Osteocyte (in vitro differentiated cells): ENCODE results near the gene OTOL1. TPM values are rescaled to one million over a fixed set of nuclear protein-coding genes. Genes with fewer than 3 reads are reported as not detected.

Source experiments
- DNase-seq: peaks from one replicate; pipeline ENCODE4 v3.0.0; 2021; ENCODE audit warnings: mixed read lengths; ENCODE audit not compliant: unreplicated experiment; ENCODE audit errors: extremely low spot score
- H3K27ac Mint-ChIP-seq: one replicate; pipeline ENCODE4 v1.8.0; 2021; ENCODE audit warnings: mild to moderate bottlenecking, mixed read lengths; ENCODE audit not compliant: unreplicated experiment
- H3K27me3 Mint-ChIP-seq: one replicate; pipeline ENCODE4 v1.8.0; 2021; ENCODE audit warnings: mixed read lengths; ENCODE audit not compliant: unreplicated experiment
- H3K36me3 Mint-ChIP-seq: one replicate; pipeline ENCODE4 v1.8.0; 2021; ENCODE audit warnings: mixed read lengths; ENCODE audit not compliant: unreplicated experiment
- H3K4me1 Mint-ChIP-seq: one replicate; pipeline ENCODE4 v1.8.0; 2021; ENCODE audit warnings: mixed read lengths; ENCODE audit not compliant: unreplicated experiment
- H3K4me3 Mint-ChIP-seq: one replicate; pipeline ENCODE4 v1.8.0; 2021; ENCODE audit warnings: mild to moderate bottlenecking, moderate library complexity, mixed read lengths; ENCODE audit not compliant: unreplicated experiment
- H3K9me3 Mint-ChIP-seq: one replicate; pipeline ENCODE4 v1.8.0; 2021; ENCODE audit warnings: mixed read lengths; ENCODE audit not compliant: unreplicated experiment
- CTCF ChIP-seq: fragments of 200-600 bp; sonication (generic); IDR thresholded peaks from 2 replicates; pipeline ENCODE4 v1.5.0; 2021; ENCODE audit warnings: antibody characterized with exemption, mild to moderate bottlenecking, moderate library complexity
- total RNA-seq: library from RNA; stranded (reverse); gene quantifications from 2 replicates; pipeline ENCODE4 v1.2.1, GENCODE V29; 2021

Gene OTOL1
- total RNA-seq, 1 donor from 2014 or later = not detected

GRCh38 chr3:161550491-161551195 lies 54.0 kb downstream of the OTOL1 start:
- no peak overlapping the region for H3K4me3 Mint-ChIP-seq
- H3K4me1 Mint-ChIP-seq = no peaks in the 10 kb centered on the region
- DNase-seq = no peak
- no peak for TF ChIP-seq CTCF
- no peak overlapping the region for H3K27ac Mint-ChIP-seq
- no peaks in the 10 kb centered on the region for H3K36me3 Mint-ChIP-seq
- no peaks in the 10 kb centered on the region for H3K9me3 Mint-ChIP-seq
- H3K27me3 Mint-ChIP-seq = no peaks in the 10 kb centered on the region

- Mint-ChIP-seq H3K9me3 (no peaks in the 10 kb centered on the region), H3K36me3 (no peaks in the 10 kb centered on the region), H3K4me3 (no peak overlapping the region), H3K27ac (no peak overlapping the region), H3K4me1 (no peaks in the 10 kb centered on the region), H3K27me3 (no peaks in the 10 kb centered on the region)
- no peak for TF ChIP-seq CTCF
- DNase-seq = no peak
Measured at GRCh38 chr3:161551697-161552096, 55.1 kb downstream of the OTOL1 start.

GRCh38 chr3:161552984-161553560 lies 56.5 kb downstream of the OTOL1 start:
- Mint-ChIP-seq H3K36me3 (no peaks in the 10 kb centered on the region), H3K4me3 (no peak overlapping the region), H3K27me3 (no peaks in the 10 kb centered on the region), H3K4me1 (no peaks in the 10 kb centered on the region), H3K27ac (no peak overlapping the region), H3K9me3 (no peaks in the 10 kb centered on the region)
- no peak for TF ChIP-seq CTCF
- no peak for DNase-seq

Other genes starting within 250 kb of the OTOL1 start
- not detected in 2 replicates for gene SPTSSB, start 125.3 kb upstream of the OTOL1 start, total RNA-seq